ENCODE data around the gene CDRT4. TPM values are rescaled to one million over a fixed set of nuclear protein-coding genes. Genes with fewer than 3 reads are reported as not detected.

Gene CDRT4
- total RNA-seq, 1 donor from 2014 or later, result 4.2 TPM

DNA sequence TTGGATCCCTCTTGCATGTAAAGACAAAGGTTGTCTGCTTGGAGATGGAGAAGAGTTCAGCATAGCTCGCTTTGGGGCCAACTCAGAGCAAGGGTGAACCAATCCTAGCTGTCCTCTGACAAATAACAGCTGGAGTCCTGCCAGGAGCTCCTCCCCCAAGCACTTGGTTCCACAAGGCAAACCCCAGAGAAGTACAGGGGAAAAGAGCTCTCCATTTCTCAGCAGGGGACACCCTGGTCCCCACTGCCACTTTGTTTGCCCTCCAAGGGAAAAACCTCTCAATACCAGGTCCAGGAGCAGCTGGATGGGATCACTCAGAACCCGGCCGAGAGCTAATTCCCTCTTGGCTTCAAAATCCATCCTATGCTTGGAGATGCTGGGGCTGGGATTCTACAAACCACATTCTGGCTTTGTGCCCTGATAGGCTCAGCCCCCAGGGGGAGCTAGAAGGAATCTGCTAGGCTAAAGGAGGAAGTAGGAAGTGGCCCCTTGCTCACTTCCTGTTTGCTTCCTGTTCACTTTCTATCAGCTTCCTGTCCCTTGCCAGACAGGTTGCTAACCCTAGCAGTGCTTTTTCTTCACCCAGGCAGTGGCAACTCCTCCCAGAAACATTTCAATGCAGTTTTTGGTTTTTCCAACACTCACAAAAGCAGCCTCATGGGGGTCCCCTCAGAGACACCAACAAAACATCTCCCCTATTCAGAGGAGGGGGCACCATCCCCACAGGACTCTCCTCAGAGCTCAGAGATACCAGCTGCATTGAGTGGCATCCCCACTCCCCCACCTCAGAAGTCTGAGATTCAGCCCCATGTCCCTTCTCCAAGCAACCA lies 30.7 kb downstream of the CDRT4 start:
- no peak overlapping the region for H3K4me3 ChIP-seq
- DNase-seq (ENCODE audit: extremely low spot score in 2 of 2), result no peak
- intact Hi-C loops (cut with DNase I), result no loop called here
- peak overlapping the region; percentile 66 for H3K27ac ChIP-seq
- H3K27me3 ChIP-seq, result no peaks in the 10 kb centered on the region
- no peaks in the 10 kb centered on the region for H3K36me3 ChIP-seq
- H3K9me3 ChIP-seq, result no peaks in the 10 kb centered on the region
- H3K4me1 ChIP-seq, result peaks cover 24% of the 10 kb centered on the region
- TF ChIP-seq POLR2AphosphoS5 (IDR thresholded peaks at IDR 0.05; ENCODE audit: insufficient read depth in 1 of 2, low read depth in 1 of 2), result no peak
- TF ChIP-seq POLR2A (IDR thresholded peaks at IDR 0.05), result no peak
- peak in 1 of 3 experiments; percentile 6 for TF ChIP-seq CTCF (IDR thresholded peaks at IDR 0.05)

GRCh38 chr17:15434956-15435355 lies 32.5 kb downstream of the CDRT4 start:
- DNase-seq (ENCODE audit: extremely low spot score in 2 of 2), result no peak
- H3K4me3 ChIP-seq, result no peak overlapping the region
- no peak for TF ChIP-seq POLR2A (IDR thresholded peaks at IDR 0.05)
- no peaks in the 10 kb centered on the region for H3K27me3 ChIP-seq
- peak overlapping the region; percentile 89 for H3K27ac ChIP-seq
- H3K9me3 ChIP-seq, result no peaks in the 10 kb centered on the region
- no peaks in the 10 kb centered on the region for H3K36me3 ChIP-seq
- H3K4me1 ChIP-seq, result peaks cover 34% of the 10 kb centered on the region
- intact Hi-C loops (cut with DNase I), result no loop called here

GRCh38 chr17:15432807-15433611 lies 34.4 kb downstream of the CDRT4 start:
- TF ChIP-seq CTCF (IDR thresholded peaks at IDR 0.05) (no peak), POLR2A (IDR thresholded peaks at IDR 0.05) (no peak), POLR2AphosphoS5 (IDR thresholded peaks at IDR 0.05; ENCODE audit: insufficient read depth in 1 of 2, low read depth in 1 of 2) (peak in 1 of 2 donors; percentile 27)
- no peak for DNase-seq (ENCODE audit: extremely low spot score in 2 of 2)
- Histone ChIP-seq H3K9me3 (no peaks in the 10 kb centered on the region), H3K36me3 (no peaks in the 10 kb centered on the region), H3K4me3 (no peak overlapping the region), H3K27ac (peak overlapping the region; percentile 89), H3K27me3 (no peaks in the 10 kb centered on the region), H3K4me1 (peaks cover 34% of the 10 kb centered on the region)
- intact Hi-C loops (cut with DNase I), result no loop called here

DNA sequence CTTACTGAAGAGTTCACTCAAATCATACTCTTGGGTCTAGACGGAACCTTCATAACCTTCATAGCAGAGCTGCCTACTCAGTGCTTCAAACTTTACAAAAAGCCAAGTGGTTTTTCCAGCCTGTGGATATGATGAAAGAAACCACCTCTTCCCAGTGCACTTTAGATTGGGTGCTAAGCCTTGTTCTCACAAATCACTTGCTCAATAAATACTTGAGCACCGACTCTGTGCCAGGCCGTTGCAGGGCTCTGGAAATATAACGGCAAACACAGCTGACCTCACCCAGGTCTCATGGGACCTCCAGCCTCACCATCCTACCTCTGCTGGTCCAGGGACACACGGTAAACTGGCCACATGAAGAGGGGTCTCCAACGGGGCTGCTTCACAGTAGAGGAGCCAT lies 35.7 kb downstream of the CDRT4 start:
- Histone ChIP-seq H3K27me3 (no peaks in the 10 kb centered on the region), H3K27ac (peak overlapping the region; percentile 89), H3K4me3 (no peak overlapping the region), H3K9me3 (no peaks in the 10 kb centered on the region), H3K36me3 (no peaks in the 10 kb centered on the region), H3K4me1 (peaks cover 31% of the 10 kb centered on the region)
- TF ChIP-seq POLR2A (IDR thresholded peaks at IDR 0.05), result no peak
- TF ChIP-seq CTCF (IDR thresholded peaks at IDR 0.05), result no peak
- no peak for TF ChIP-seq POLR2AphosphoS5 (IDR thresholded peaks at IDR 0.05; ENCODE audit: insufficient read depth in 1 of 2, low read depth in 1 of 2)
- intact Hi-C loops (cut with DNase I), result no loop called here
- no peak for DNase-seq (ENCODE audit: extremely low spot score in 2 of 2)

GRCh38 chr17:15431196-15431595 lies 36.2 kb downstream of the CDRT4 start:
- peak overlapping the region; percentile 89 for H3K27ac ChIP-seq
- H3K9me3 ChIP-seq, result no peaks in the 10 kb centered on the region
- intact Hi-C loops (cut with DNase I), result no loop called here
- peak in 1 of 2 donors; percentile 93 for DNase-seq (ENCODE audit: extremely low spot score in 2 of 2)
- H3K27me3 ChIP-seq, result no peaks in the 10 kb centered on the region
- H3K36me3 ChIP-seq, result no peaks in the 10 kb centered on the region
- H3K4me3 ChIP-seq, result peak overlapping the region in 1 of 2 donors; percentile 2
- H3K4me1 ChIP-seq, result peaks cover 26% of the 10 kb centered on the region
- TF ChIP-seq POLR2AphosphoS5 (IDR thresholded peaks at IDR 0.05; ENCODE audit: insufficient read depth in 1 of 2, low read depth in 1 of 2), result peak; percentile 82 to 83
- TF ChIP-seq POLR2A (IDR thresholded peaks at IDR 0.05), result no peak
- no peak for TF ChIP-seq CTCF (IDR thresholded peaks at IDR 0.05)
